GM21367 (cell line): ENCODE measurements around the gene IMMP2L.

Experiments
- ATAC-seq: cut with Tn5 transposase; IDR thresholded peaks from one replicate; pipeline ENCODE4 v1.9.1; 2021; ENCODE audit not compliant: unreplicated experiment

Gene IMMP2L

DNA sequence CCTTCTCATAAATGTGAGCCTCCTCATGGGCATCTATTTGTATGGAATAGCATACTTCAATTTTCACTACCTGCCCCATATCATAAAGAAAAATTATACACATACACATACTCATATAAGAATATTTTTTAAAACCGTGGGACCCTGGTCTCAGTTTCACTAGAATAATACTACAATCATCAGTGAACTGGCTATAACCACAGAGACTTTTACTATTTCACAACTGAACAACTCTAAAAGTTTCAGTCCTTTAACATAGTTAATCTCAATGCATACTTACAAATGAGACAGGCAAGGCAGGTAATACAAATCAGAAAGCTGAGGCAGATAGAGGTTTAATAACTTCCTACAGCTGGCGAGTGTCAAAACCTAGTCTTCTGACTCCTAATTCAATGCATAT, 388.3 kb downstream of the IMMP2L start:
- ATAC-seq: no peak

DNA sequence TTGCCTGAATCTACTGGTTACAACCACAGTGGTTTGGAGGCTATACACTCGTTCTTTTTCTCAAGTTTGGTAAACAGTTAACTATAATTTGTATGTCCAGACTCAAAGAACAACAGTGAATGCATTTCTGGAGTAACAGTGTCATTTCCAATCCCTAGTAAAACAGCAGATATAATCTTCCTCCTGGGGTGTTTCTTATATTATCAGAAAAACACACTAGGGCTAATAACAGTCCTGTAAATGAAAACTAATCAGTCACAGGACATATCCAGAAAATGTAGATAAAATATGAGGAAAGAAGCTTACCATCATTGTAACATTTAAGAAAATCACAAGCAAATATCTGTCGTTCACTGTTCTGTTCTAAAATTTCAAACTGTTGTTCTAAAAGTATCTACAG, 388.8 kb downstream of the IMMP2L start:
- ATAC-seq: no peak

- ATAC-seq: no peak
Observed at GRCh38 chr7:111172564-111173257, 389.6 kb downstream of the IMMP2L start.

DNA sequence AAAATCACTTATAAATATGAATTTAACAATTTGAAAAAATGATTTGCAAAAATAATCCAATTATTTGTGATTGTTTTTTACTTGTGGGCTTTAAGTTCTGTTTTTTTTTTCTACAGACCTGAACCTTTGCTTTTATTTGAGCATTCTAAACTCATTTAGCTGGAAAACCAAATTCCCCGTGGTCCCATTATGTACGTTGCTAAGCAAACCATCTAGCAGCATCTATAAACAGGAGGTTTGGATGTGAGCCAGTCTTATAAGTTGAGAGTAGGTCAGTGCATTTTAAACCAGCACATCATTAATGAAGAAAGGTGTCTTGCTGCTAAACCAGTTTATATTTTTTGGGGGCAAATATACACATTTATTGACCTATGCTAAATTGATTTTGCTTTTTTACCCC, 394.1 kb downstream of the IMMP2L start:
- ATAC-seq: no peak

- no peak for ATAC-seq
Observed at GRCh38 chr7:111164442-111164841, 397.9 kb downstream of the IMMP2L start.

GRCh38 chr7:111162692-111163091, 399.6 kb downstream of the IMMP2L start:
- ATAC-seq: no peak

- ATAC-seq: no peak
Observed at GRCh38 chr7:111160297-111160696, 402.0 kb downstream of the IMMP2L start.

DNA sequence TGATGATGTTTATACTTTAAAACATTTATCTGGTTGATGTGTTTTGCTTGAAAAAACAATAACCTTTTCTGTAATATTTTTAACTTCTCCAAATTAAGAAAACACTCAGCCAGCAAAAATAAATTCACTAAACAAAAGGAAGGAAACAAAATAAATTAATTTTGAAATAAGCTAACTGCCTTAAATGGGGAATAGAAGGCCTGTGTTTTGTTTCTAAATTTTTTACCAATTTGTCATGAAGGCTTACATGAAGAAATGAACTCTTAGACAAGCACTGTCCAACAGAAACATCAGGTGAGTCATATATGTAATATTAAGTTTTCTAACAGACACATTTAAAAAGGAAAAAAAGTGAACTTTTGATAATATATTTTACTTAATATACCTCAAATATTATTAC, 402.9 kb downstream of the IMMP2L start:
- ATAC-seq: no peak

- no peak for ATAC-seq
Observed at GRCh38 chr7:111150709-111151108, 411.6 kb downstream of the IMMP2L start.

- ATAC-seq: no peak
Observed at GRCh38 chr7:111147708-111148533, 414.4 kb downstream of the IMMP2L start.

- ATAC-seq: no peak
Observed at GRCh38 chr7:111146136-111146535, 416.2 kb downstream of the IMMP2L start.

- ATAC-seq: no peak
Observed at GRCh38 chr7:111145472-111145871, 416.8 kb downstream of the IMMP2L start.

DNA sequence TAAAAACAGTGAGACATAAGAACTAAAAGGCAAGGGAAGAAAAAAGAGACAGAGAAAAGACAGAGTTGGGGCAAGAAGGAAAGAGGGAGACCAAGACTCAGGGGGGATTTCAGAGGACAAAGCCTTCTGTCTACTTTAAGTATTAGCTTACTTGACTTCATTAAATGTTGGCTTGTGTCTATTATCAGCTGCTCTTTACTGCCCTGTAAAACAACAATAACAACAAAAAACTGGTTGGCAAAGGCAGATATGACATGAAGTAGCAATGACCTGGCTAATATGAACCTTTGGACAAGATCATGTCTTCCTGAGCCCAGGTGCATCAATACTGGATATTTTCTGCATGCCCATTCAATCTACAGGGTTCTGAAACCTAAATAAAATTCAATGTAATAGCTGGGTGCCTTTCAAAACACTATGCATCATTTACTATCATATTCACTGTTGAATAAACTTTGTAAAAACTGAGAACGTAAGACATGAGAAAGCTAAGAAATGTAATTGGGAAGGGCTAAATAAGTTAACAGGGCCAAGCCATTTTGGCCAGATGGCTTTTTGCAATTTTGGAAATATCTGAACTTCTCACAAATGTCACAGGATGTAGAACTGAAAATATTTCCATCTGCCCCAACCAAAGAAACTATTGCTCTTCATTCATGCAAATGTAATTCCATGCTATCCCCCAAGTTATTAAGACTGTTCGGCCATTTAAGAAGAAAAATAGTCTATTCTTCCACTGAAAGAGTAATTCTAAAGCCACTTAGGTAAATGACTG, 422.0 kb downstream of the IMMP2L start:
- no peak for ATAC-seq

- ATAC-seq: no peak
Observed at GRCh38 chr7:111138586-111138985, 423.7 kb downstream of the IMMP2L start.

GRCh38 chr7:111138193-111138569, 424.1 kb downstream of the IMMP2L start:
- peak; percentile 98 for ATAC-seq

DNA sequence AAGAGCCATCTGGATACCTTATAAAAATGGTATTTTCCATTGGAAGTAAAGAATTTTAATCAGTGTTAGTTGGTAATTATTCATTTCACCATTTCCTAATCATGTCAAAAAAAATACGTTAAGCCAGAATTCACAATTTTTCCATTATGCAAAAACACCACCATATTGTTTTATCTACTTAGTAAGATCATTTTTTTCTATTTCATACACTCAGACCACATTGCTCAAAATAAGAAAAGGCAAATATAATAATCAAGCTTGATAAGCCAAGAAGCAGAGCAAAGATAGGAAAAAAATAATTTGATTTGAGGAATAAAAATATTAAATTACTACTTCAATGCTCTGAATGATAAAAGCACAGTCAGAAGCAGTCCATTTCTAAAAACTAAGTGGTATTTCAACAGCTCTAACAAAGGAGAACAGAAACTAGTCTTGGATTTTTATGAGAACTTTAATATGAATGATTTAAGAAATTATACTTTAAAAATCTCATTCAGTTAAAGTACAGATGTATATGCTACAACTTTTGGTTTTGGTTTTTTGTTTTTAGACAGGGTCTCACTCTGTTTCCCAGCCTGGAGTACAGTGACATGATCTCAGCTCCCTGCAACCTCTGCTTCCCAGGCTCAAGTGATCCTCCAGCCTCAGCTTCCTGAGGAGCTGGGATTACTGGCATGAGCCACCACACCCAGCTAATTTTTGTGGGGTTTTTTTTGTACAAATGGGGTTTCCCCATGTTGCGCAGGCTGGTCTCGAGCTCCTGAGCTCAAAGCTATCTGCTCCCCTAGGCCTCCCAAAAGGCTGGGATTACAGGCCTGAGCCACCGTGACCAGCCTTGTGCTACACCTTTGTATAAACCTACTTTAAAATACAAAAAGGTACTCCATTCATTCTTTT, 424.7 kb downstream of the IMMP2L start:
- peak; percentile 60 for ATAC-seq

DNA sequence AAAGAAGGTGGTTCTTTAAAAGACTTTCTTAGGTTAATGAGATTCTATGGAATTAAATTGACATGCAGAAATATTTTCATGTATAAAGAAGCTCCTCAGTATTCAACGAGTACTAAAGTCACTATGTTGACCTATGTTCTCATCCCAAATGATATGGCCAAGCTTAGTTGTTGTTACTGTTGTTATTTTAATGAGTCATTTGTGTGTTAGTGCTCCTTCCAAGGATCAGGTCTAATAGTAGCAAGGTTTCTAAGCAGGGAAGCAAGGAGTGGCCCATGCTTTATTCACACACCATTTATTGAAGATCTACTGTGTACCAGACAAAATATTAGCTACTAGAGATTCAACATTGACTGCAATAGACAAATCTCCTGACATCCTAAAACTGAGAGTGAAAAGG, 429.5 kb downstream of the IMMP2L start:
- ATAC-seq: no peak

DNA sequence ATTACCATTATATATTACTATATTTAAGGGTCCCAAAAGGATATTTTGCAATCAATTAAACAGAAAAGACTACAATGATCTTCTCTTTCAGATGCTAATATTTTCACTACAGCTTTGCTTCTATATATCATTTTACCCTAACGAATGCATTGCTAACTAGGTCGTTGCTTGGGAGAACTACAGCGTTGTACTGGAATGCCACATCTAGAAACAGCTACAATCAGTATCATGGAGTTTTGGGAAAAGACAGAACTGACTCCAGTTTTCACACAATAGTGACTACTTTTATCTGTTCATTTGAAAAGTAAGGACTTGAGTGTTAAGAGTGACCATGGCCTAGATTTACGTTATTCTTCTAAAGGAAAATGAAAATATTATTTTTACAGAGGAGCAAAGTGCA, 432.9 kb downstream of the IMMP2L start:
- ATAC-seq: no peak

DNA sequence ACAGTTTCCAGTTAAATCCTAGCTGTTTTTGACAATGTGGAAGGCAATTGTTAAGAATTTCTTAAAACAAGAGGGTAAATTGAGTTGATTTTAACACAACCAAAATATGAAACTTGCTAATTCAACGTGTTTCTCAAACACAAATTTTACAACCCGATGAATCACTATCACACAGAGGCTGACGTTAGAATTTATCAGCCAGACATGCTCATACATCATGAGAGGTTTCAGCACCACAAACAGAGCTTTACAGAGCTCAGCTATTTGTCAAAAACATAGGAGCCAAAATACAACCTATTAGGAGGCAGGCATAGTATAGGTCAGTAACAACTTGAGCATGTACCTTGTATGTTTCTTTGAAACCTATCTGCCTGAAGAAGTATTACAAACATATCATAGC, 435.3 kb downstream of the IMMP2L start:
- no peak for ATAC-seq

GRCh38 chr7:111115966-111116365, 446.3 kb downstream of the IMMP2L start:
- ATAC-seq: no peak
